H1 (cell line): ENCODE results near the gene TBC1D16. TPM values are rescaled to one million over a fixed set of nuclear protein-coding genes. Genes with fewer than 3 reads are reported as not detected.

Source experiments
- CTCF ChIA-PET: fragments of 300-600 bp; sonication (Branson Sonifier 250); formaldehyde crosslinking; loops from one replicate; lab custom pipeline; 2021; ENCODE audit not compliant: partially characterized antibody; lab: Charles Lee
- POLR2A ChIA-PET: fragments of 300-600 bp; sonication (Branson Sonifier 250); formaldehyde crosslinking; loops from one replicate; lab custom pipeline; 2021; ENCODE audit warnings: inconsistent platforms; ENCODE audit not compliant: partially characterized antibody; lab: Charles Lee
- DNase-seq, 2 experiments: peaks; one replicate each; pipeline versions ENCODE4 v3.0.0 to v3.0.0-alpha.2; 2010 to 2022; ENCODE audit warnings: low spot score in 2 of 2, low read depth in 1 of 2, mixed read lengths in 1 of 2
- FAIRE-seq: peaks from 2 replicates; lab custom pipeline; 2011; peaks lifted over from hg19 to GRCh38; lab: Jason Lieb, UNC
- H2AFZ ChIP-seq: 2 replicates; pipeline ENCODE4 v1.8.1; 2012; ENCODE audit warnings: low read length, inconsistent platforms
- H2AK5ac ChIP-seq: 2 replicates; pipeline ENCODE4 v1.6.1; 2013; ENCODE audit warnings: low read depth, low read length
- H2BK120ac ChIP-seq: replicated peaks from 2 replicates; pipeline ENCODE3; 2013; ENCODE audit warnings: low read depth, low read length, inconsistent platforms
- H2BK12ac ChIP-seq: 2 replicates; pipeline ENCODE4 v1.6.1; 2013; ENCODE audit warnings: low read depth, low read length
- H2BK15ac ChIP-seq: 2 replicates; pipeline ENCODE4 v1.6.1; 2013; ENCODE audit warnings: low read length
- H2BK20ac ChIP-seq: 2 replicates; pipeline ENCODE4 v1.6.1; 2013; ENCODE audit warnings: low read length
- H2BK5ac ChIP-seq: 2 replicates; pipeline ENCODE4 v1.6.1; 2013; ENCODE audit warnings: low read depth, low read length
- H3K14ac ChIP-seq: 2 replicates; pipeline ENCODE4 v1.6.1; 2013; ENCODE audit warnings: inconsistent platforms; ENCODE audit not compliant: insufficient read length
- H3K18ac ChIP-seq: 2 replicates; pipeline ENCODE4 v1.6.1; 2013; ENCODE audit warnings: low read length; ENCODE audit errors: extremely low read depth
- H3K23ac ChIP-seq: 2 replicates; pipeline ENCODE4 v1.6.1; 2013; ENCODE audit warnings: inconsistent platforms; ENCODE audit not compliant: insufficient read length
- H3K23me2 ChIP-seq: 2 replicates; pipeline ENCODE4 v1.6.1; 2013; ENCODE audit warnings: low read depth, low read length
- H3K27ac ChIP-seq: 2 replicates; pipeline ENCODE4 v1.6.1; 2011; ENCODE audit warnings: low read depth, low read length, inconsistent platforms
- H3K27me3 ChIP-seq, 4 experiments: replicated peaks in 1 of 4; 1 replicate in 1 of 4; 2 replicates in 3 of 4; pipeline versions ENCODE4 v1.6.1 to v1.8.1; 2011 to 2013; ENCODE audit warnings: low read length in 3 of 4, mild to moderate bottlenecking in 3 of 4, inconsistent platforms in 2 of 4, mixed read lengths in 2 of 4, moderate library complexity in 1 of 4; ENCODE audit not compliant: control insufficient read depth in 3 of 4, insufficient read depth in 3 of 4; ENCODE audit errors: extremely low read depth in 1 of 4
- H3K36me3 ChIP-seq, 4 experiments: 2 replicates each; pipeline versions ENCODE4 v1.6.1 to v1.8.1; 2011 to 2013; ENCODE audit warnings: mild to moderate bottlenecking in 4 of 4, low read length in 3 of 4, moderate library complexity in 2 of 4, control low read depth in 1 of 4, inconsistent platforms in 1 of 4; ENCODE audit not compliant: insufficient read depth in 4 of 4, control insufficient read depth in 2 of 4
- H3K4ac ChIP-seq: replicated peaks from 2 replicates; pipeline ENCODE3; 2013; ENCODE audit warnings: low read length, low read depth, mixed read lengths, inconsistent platforms; ENCODE audit not compliant: insufficient read length
- H3K4me1 ChIP-seq, 4 experiments: replicated peaks in 1 of 4; 1 replicate in 1 of 4; 2 replicates in 3 of 4; pipeline versions ENCODE4 v1.6.1 to v1.8.1; 2011 to 2013; ENCODE audit warnings: low read length in 3 of 4, inconsistent platforms in 2 of 4, mixed read lengths in 1 of 4; ENCODE audit not compliant: insufficient read depth in 4 of 4, control insufficient read depth in 3 of 4
- H3K4me2 ChIP-seq, 2 experiments: 2 replicates each; pipeline versions ENCODE4 v1.6.1 to v1.8.1; 2011 to 2013; ENCODE audit warnings: low read depth in 2 of 2, low read length in 2 of 2, control low read depth in 1 of 2, inconsistent platforms in 1 of 2, mild to moderate bottlenecking in 1 of 2; ENCODE audit not compliant: insufficient read depth in 1 of 2
- H3K4me3 ChIP-seq, 4 experiments: fragments of 200-600, 300-600 bp in 1 of 4; sonication (generic), shearing (Covaris generic), sonication (Bioruptor Twin) in 1 of 4; 2 replicates each; pipeline versions ENCODE4 v1.5.1 to v1.8.1; 2011 to 2016; ENCODE audit warnings: low read length in 4 of 4, low read depth in 3 of 4, control low read depth in 2 of 4, inconsistent platforms in 2 of 4, mild to moderate bottlenecking in 2 of 4, mixed read lengths in 1 of 4, moderate library complexity in 1 of 4; ENCODE audit not compliant: insufficient read depth in 2 of 4; ENCODE audit errors: extremely low read depth in 1 of 4
- H3K56ac ChIP-seq: replicated peaks from 2 replicates; pipeline ENCODE3; 2013; ENCODE audit warnings: low read depth, mild to moderate bottlenecking, mixed read lengths, low read length, inconsistent platforms; ENCODE audit not compliant: insufficient read length
- H3K79me1 ChIP-seq: 2 replicates; pipeline ENCODE4 v1.6.1; 2013; ENCODE audit warnings: low read depth, low read length, control low read depth
- H3K79me2 ChIP-seq, 2 experiments: 2 replicates each; pipeline versions ENCODE4 v1.6.1 to v1.8.1; 2012 to 2013; ENCODE audit warnings: low read length in 2 of 2, mild to moderate bottlenecking in 2 of 2, inconsistent platforms in 1 of 2; ENCODE audit not compliant: insufficient read depth in 2 of 2, control insufficient read depth in 1 of 2
- H3K9ac ChIP-seq, 4 experiments: replicated peaks in 1 of 4; 1 replicate in 1 of 4; 2 replicates in 3 of 4; pipeline versions ENCODE4 v1.6.1 to v1.8.1; 2011 to 2013; ENCODE audit warnings: low read depth in 3 of 4, low read length in 3 of 4, control low read depth in 2 of 4, mild to moderate bottlenecking in 2 of 4, moderate library complexity in 2 of 4, inconsistent platforms in 1 of 4; ENCODE audit errors: extremely low read depth in 1 of 4
- H3K9me3 ChIP-seq, 2 experiments: 2 replicates each; pipeline versions ENCODE4 v1.6.1 to v1.8.1; 2012 to 2013; ENCODE audit warnings: mild to moderate bottlenecking in 2 of 2, moderate library complexity in 2 of 2, control low read depth in 1 of 2, inconsistent platforms in 1 of 2, low read depth in 1 of 2, low read length in 1 of 2, mixed read lengths in 1 of 2; ENCODE audit not compliant: insufficient read depth in 2 of 2
- H4K20me1 ChIP-seq, 2 experiments: replicated peaks in 1 of 2; 2 replicates each; pipeline versions ENCODE3 to v1.8.1; 2011 to 2013; ENCODE audit warnings: inconsistent platforms in 2 of 2, low read length in 2 of 2, mild to moderate bottlenecking in 1 of 2; ENCODE audit not compliant: insufficient read depth in 2 of 2, control insufficient read depth in 1 of 2
- H4K5ac ChIP-seq: 2 replicates; pipeline ENCODE4 v1.6.1; 2013; ENCODE audit warnings: low read length, low read depth, mixed read lengths, inconsistent platforms; ENCODE audit not compliant: insufficient read length
- H4K8ac ChIP-seq: 2 replicates; pipeline ENCODE4 v1.8.0; 2013; ENCODE audit warnings: mild to moderate bottlenecking, moderate library complexity, low read length, inconsistent platforms; ENCODE audit not compliant: insufficient read depth; ENCODE audit errors: extremely low read depth
- H4K91ac ChIP-seq: replicated peaks from 2 replicates; pipeline ENCODE3; 2013; ENCODE audit warnings: low read length, mixed read lengths, inconsistent platforms; ENCODE audit not compliant: insufficient read length
- CBX8 ChIP-seq: fragments of 300-800, 300-1000 bp; sonication (generic); IDR thresholded peaks from 2 replicates; pipeline ENCODE4 v1.7.1; 2016; ENCODE audit warnings: low read depth, low read length, borderline replicate concordance
- CHD1 ChIP-seq: IDR thresholded peaks from 2 replicates; pipeline ENCODE4 v1.6.1; 2012; ENCODE audit warnings: low read depth, low read length, improper control_type of control experiment
- POLR2A ChIP-seq, 2 experiments: IDR thresholded peaks; 1 replicate in 1 of 2; 2 replicates in 1 of 2; pipeline ENCODE4 v1.6.1; 2011; ENCODE audit warnings: low read depth in 2 of 2, low read length in 2 of 2, mild to moderate bottlenecking in 2 of 2; ENCODE audit errors: control extremely low read depth in 1 of 2
- POLR2AphosphoS5 ChIP-seq: IDR thresholded peaks from 2 replicates; pipeline ENCODE4 v1.6.1; 2011; ENCODE audit warnings: low read depth, low read length
- POU5F1 ChIP-seq: IDR thresholded peaks from 2 replicates; pipeline ENCODE4 v1.6.1; 2011; ENCODE audit warnings: low read depth, mild to moderate bottlenecking, low read length, moderate library complexity
- SP2 ChIP-seq: IDR thresholded peaks from 2 replicates; pipeline ENCODE4 v1.6.1; 2012; ENCODE audit warnings: mild to moderate bottlenecking, low read length, inconsistent platforms
- TAF7 ChIP-seq: optimal IDR thresholded peaks from 2 replicates; pipeline ENCODE3; 2011; ENCODE audit warnings: low read depth, mild to moderate bottlenecking, inconsistent platforms, low read length, moderate library complexity, borderline replicate concordance
- WGBS, 2 experiments: shearing (Covaris generic) in 1 of 2; methylation state at CpG; one replicate each; pipeline versions ENCODE4 v1.1.6 to v1.1.7; 2013 to 2015; ENCODE audit warnings: low lambda C conversion rate in 2 of 2, mixed read lengths in 2 of 2, inconsistent platforms in 1 of 2, low coverage in 1 of 2, missing lambda C conversion rate in 1 of 2; ENCODE audit not compliant: insufficient replicate concordance in 2 of 2, insufficient coverage in 1 of 2, insufficient read length in 1 of 2; ENCODE audit errors: extremely low coverage in 1 of 2, missing lambda C conversion rate in 1 of 2; 5-methylcytosine and 5-hydroxymethylcytosine counted together
- polyA plus RNA-seq, 7 experiments: library from polyadenylated mRNA; depleted of rRNA in 3 of 7; stranded (reverse) in 5 of 7; unstranded in 2 of 7; fragments of >200 nt in 5 of 7; fragments of 200-250 nt in 2 of 7; gene quantifications; 1 replicate in 5 of 7; 2 replicates in 1 of 7; 4 replicates in 1 of 7; pipeline versions ENCODE4 v1.2.1 to v1.2.3, GENCODE V29; 2011 to 2013; ENCODE audit warnings: missing spikeins in 2 of 7, mixed read lengths in 2 of 7
- total RNA-seq: library from RNA; stranded (reverse); fragmentation: NEBNext Ultra II Directional; extraction: Animal tissue kit (Norgen Biotek cat#: 25700); gene quantifications from 2 replicates; pipeline ENCODE4 v1.2.1, GENCODE V29; 2021
- TF ChIP-seq, protein P1 (sequence below): IDR thresholded peaks from 2 replicates; pipeline ENCODE4 v1.6.1; 2011; ENCODE audit warnings: low read depth, mild to moderate bottlenecking, low read length; ENCODE audit not compliant: insufficient read depth

The TBC1D16 gene
- total and polyA plus RNA-seq, 2 of the 8 experiments (the other 6 are each of a cell fraction or from before 2014, with no cell fraction given): 21.1 to 109 TPM

DNA sequence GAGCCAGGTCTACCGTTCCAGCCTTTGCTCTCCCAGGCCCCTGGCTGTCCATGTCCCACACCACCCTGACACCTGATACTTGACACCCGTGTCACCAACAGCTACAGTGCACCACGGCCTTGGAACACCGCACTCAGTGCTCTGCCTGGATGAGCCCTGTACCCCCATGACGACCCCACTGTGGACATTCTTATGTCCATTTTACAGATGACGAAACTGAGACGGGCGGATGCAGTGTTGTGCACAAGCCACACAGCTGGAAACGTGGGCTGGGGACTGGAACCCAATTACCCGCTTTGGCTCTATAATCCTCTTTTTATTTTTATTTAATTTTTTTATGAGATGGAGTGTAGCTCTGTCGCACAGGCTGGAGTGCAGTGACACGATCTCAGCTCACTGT lies 112.9 kb downstream of the TBC1D16 start:
- Histone ChIP-seq H2AK5ac (no peak overlapping the region), H3K27me3 (peaks cover 0 to 12% (median 0%) of the 10 kb centered on the region in 4 experiments; a peak in 2 of 7 replicates), H2BK15ac (peak overlapping the region; percentile 88; the same call in 1 of the 2 replicates), H4K5ac (no peak overlapping the region), H2BK120ac (no peak overlapping the region), H2BK20ac (no peak overlapping the region), H3K23me2 (no peaks in the 10 kb centered on the region), H2BK12ac (peak overlapping the region; percentile 75; the same call in 1 of the 2 replicates), H3K23ac (no peak overlapping the region), H3K4me1 (peaks cover 0 to 15% (median 6%) of the 10 kb centered on the region in 4 experiments; a peak in 2 of 7 replicates), H4K20me1 (peaks cover 0 to 1% of the 10 kb centered on the region in 2 experiments), H3K4me3 (no peak overlapping the region)
- POLR2A ChIA-PET: interaction anchor here (1.5 kb wide), 1 partner anchor 86 kb away, joined by 3 read pairs; no protein-coding TSS in a partner anchor
- 92% methylated on average over 12 of the region's 12 CpGs; no CpG with 5 or more reads in 1 of the 2 experiments for WGBS, 2 experiments
- FAIRE-seq: no peak
- TF ChIP-seq SP2 (no peak), POLR2AphosphoS5 (no peak), CHD1 (no peak), CBX8 (no peak), POLR2A (IDR thresholded peaks at IDR 0.05; ENCODE audit: control extremely low read depth in 1 of 2, low read depth in 2 of 2, low read length in 2 of 2) (no peak), POU5F1 (no peak), TAF7 (no peak)
- TF ChIP-seq, protein P1, sequence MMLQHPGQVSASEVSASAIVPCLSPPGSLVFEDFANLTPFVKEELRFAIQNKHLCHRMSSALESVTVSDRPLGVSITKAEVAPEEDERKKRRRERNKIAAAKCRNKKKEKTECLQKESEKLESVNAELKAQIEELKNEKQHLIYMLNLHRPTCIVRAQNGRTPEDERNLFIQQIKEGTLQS: no peak
- TF ChIP-seq, all 59 proteins: peak for 0
- no peak overlapping the region for H3K27ac ChIP-seq
- CTCF ChIA-PET: interaction anchor here (0.7 to 14.0 kb wide), 11 partner anchors 8 to 179 kb away, joined by 3 to 181 read pairs (median 6); partner anchors contain the start of gene CBX4
- no peaks in the 10 kb centered on the region for H3K79me2 ChIP-seq
- no peaks in the 10 kb centered on the region for H3K79me1 ChIP-seq
- H3K18ac ChIP-seq: no peak overlapping the region
- H4K91ac ChIP-seq: no peak overlapping the region
- H4K8ac ChIP-seq: no peak overlapping the region
- H3K36me3 ChIP-seq: no peaks in the 10 kb centered on the region
- DNase-seq: no peak
- no peak overlapping the region for H3K14ac ChIP-seq
- H3K4me2 ChIP-seq: no peak overlapping the region
- no peak overlapping the region for H3K9ac ChIP-seq
- H2BK5ac ChIP-seq: no peak overlapping the region
- no peak overlapping the region for H2AFZ ChIP-seq
- H3K4ac ChIP-seq: no peak overlapping the region
- no peaks in the 10 kb centered on the region for H3K9me3 ChIP-seq
- no peak overlapping the region for H3K56ac ChIP-seq
